Upper lobe of left lung (tissue), 6 donors: Measurements from ENCODE around the gene MIER3. TPM values are rescaled to one million over a fixed set of nuclear protein-coding genes. Genes with fewer than 3 reads are reported as not detected.

Source experiments
- ATAC-seq, 2 donors: fragments of 200-7000 bp; cut with Tn5 transposase; one replicate each; pipeline ENCODE4 v1.9.1; 2022; ENCODE audit warnings: mild to moderate bottlenecking in 2 of 2, moderate library complexity in 2 of 2; ENCODE audit not compliant: low FRiP score in 2 of 2
- DNase-seq, 2 donors: peaks; one replicate each; pipeline ENCODE4 v3.0.0-alpha.2; 2019 to 2020
- H3K27ac ChIP-seq, 4 donors: fragments of 200-600 bp; sonication (generic); one replicate each; pipeline ENCODE4 v1.5.1; 2016 to 2019
- H3K27me3 ChIP-seq, 4 donors: fragments of 200-600 bp; sonication (generic); one replicate each; pipeline ENCODE4 v1.5.1; 2017 to 2019
- H3K36me3 ChIP-seq, 4 donors: fragments of 200-600 bp; sonication (generic); one replicate each; pipeline ENCODE4 v1.5.1; 2016 to 2019
- H3K4me1 ChIP-seq, 4 donors: fragments of 200-600 bp; sonication (generic); one replicate each; pipeline ENCODE4 v1.5.1; 2018 to 2019
- H3K4me3 ChIP-seq, 4 donors: fragments of 200-600 bp; sonication (generic); one replicate each; pipeline ENCODE4 v1.5.1; 2017 to 2019; ENCODE audit warnings: mild to moderate bottlenecking in 2 of 4, moderate library complexity in 1 of 4
- H3K9me3 ChIP-seq, 4 donors: fragments of 200-600 bp; sonication (generic); one replicate each; pipeline ENCODE4 v1.5.1; 2018 to 2019
- CTCF ChIP-seq, 6 experiments: fragments of 450-650 bp in 4 of 6; fragments of 200-600 bp in 2 of 6; sonication (generic) in 2 of 6; IDR thresholded peaks; one replicate each; pipeline ENCODE4 v1.5.1; 2016 to 2019; ENCODE audit warnings: antibody characterized with exemption in 6 of 6
- EP300 ChIP-seq, 4 donors: sonication (generic); formaldehyde crosslinking; IDR thresholded peaks; one replicate each; pipeline ENCODE4 v1.5.1; 2017; ENCODE audit warnings: antibody characterized with exemption in 4 of 4, control low read depth in 2 of 4
- POLR2A ChIP-seq, 4 donors: fragments of 450-650 bp; IDR thresholded peaks; one replicate each; pipeline ENCODE4 v1.5.1; 2016 to 2017; ENCODE audit warnings: antibody characterized with exemption in 4 of 4, mild to moderate bottlenecking in 2 of 4
- POLR2AphosphoS5 ChIP-seq, 2 donors: sonication (generic); formaldehyde crosslinking; IDR thresholded peaks; one replicate each; pipeline ENCODE4 v1.5.1; 2017; ENCODE audit warnings: antibody characterized with exemption in 2 of 2
- WGBS, 2 donors: methylation state at CpG; one replicate each; pipeline ENCODE4 v1.1.5; 2017 to 2018; 5-methylcytosine and 5-hydroxymethylcytosine counted together
- total RNA-seq, 6 donors: library from RNA; depleted of rRNA in 4 of 6; stranded (reverse); fragments of >200 nt in 4 of 6; gene quantifications; one replicate each; pipeline versions ENCODE4 v1.1.0 to v1.2.1, GENCODE V29; 2016 to 2021
- donor health status: DM: no; HTN: no; CAD: no; lungs with moderate emphysema.
- donor health status: DM: no; HTN: yes; CAD: no; lungs with severe emphysema.

Gene MIER3
- total RNA-seq, 6 donors from 2014 or later, result 11.3 to 20.5 (median 12.6) TPM

DNA sequence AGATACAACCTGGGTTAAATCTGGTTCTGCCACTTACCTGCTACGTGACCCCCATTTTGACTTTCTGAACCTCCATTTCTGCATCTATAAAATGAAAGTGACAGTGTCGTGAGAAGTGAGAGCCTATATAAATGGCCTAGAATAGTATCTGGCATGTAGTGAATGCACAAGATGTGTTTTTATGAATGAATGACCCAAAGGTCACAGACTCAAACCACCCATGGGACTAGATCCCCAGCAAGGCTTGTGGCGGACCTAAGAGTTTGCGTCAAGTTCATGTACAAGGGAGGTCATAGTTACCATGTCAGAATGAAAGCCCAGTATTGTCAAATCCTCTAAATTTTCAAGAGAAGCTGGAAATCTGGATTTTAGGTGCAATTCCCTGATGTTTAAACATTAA lies 53.7 kb downstream of the MIER3 start:
- 93 to 95% methylated on average over 4 of the region's 4 CpGs for WGBS, 2 donors
- Histone ChIP-seq H3K4me3 (no peak overlapping the region), H3K27ac (no peak overlapping the region), H3K27me3 (no peaks in the 10 kb centered on the region), H3K36me3 (peaks cover 5 to 22% (median 9%) of the 10 kb centered on the region in 4 donors), H3K4me1 (peaks cover 0 to 5% (median 0%) of the 10 kb centered on the region in 4 donors), H3K9me3 (no peaks in the 10 kb centered on the region)
- no peak for ATAC-seq
- TF ChIP-seq EP300 (IDR thresholded peaks at IDR 0.05) (no peak), POLR2A (IDR thresholded peaks at IDR 0.05) (no peak), CTCF (IDR thresholded peaks at IDR 0.05) (no peak), POLR2AphosphoS5 (IDR thresholded peaks at IDR 0.05) (no peak)
- DNase-seq, result no peak

DNA sequence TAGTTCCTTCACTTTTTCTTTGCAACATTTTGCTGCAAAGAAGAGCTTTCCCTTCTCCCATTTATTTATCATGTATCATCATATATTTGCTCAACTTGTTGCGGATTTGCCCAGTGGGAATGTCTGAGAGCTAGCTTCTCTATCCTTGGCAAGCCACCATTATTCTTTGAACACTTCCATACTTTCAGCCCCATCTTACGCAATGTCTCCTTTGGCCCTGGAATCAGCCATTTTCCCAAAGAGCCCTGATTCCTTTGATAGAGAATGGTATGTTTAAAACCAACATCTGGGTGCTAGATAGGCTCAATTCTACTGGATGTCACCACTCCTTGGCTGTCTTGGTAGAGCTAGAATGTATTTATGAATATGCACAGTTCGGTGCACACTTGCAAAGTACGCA lies 55.2 kb downstream of the MIER3 start:
- peaks cover 7 to 30% (median 10%) of the 10 kb centered on the region in 4 donors for H3K36me3 ChIP-seq

GRCh38 chr5:56893251-56893951 lies 58.5 kb downstream of the MIER3 start:
- Histone ChIP-seq H3K4me3 (no peak overlapping the region), H3K27me3 (no peaks in the 10 kb centered on the region), H3K27ac (no peak overlapping the region), H3K36me3 (peaks cover 10 to 60% (median 17%) of the 10 kb centered on the region in 4 donors), H3K9me3 (no peaks in the 10 kb centered on the region), H3K4me1 (no peaks in the 10 kb centered on the region)
- DNase-seq, result no peak
- WGBS, 2 donors, result 91 to 95% methylated on average over 5 of the region's 5 CpGs
- no peak for TF ChIP-seq CTCF (IDR thresholded peaks at IDR 0.05)
- ATAC-seq, result no peak

More for the DNA sequence above, 55.2 kb downstream of the MIER3 start:
- no peak for TF ChIP-seq POLR2A (IDR thresholded peaks at IDR 0.05)
- TF ChIP-seq EP300 (IDR thresholded peaks at IDR 0.05), result no peak
- no peak overlapping the region for H3K27ac ChIP-seq
- peaks cover 0 to 5% (median 0%) of the 10 kb centered on the region in 4 donors for H3K4me1 ChIP-seq
- no peak overlapping the region for H3K4me3 ChIP-seq
- ATAC-seq, result no peak
- H3K27me3 ChIP-seq, result no peaks in the 10 kb centered on the region
- 97 to 99% methylated on average over 4 of the region's 4 CpGs for WGBS, 2 donors
- H3K9me3 ChIP-seq, result no peaks in the 10 kb centered on the region
- no peak for DNase-seq

DNA sequence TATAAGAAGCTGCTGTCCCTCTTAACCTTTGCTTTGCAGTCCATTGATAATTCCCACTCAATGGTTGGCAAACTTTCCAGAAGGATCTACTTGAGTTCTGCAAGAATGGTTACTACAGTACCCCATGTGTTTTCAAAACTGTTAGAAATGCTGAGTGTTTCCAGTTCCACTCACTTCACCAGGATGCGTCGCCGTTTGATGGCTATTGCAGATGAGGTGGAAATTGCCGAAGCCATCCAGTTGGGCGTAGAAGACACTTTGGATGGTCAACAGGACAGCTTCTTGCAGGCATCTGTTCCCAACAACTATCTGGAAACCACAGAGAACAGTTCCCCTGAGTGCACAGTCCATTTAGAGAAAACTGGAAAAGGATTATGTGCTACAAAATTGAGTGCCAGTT lies 70.4 kb downstream of the MIER3 start:
- no peak for TF ChIP-seq EP300 (IDR thresholded peaks at IDR 0.05)
- no peak for TF ChIP-seq POLR2AphosphoS5 (IDR thresholded peaks at IDR 0.05)
- no peak for TF ChIP-seq CTCF (IDR thresholded peaks at IDR 0.05)
- TF ChIP-seq POLR2A (IDR thresholded peaks at IDR 0.05), result no peak
- Histone ChIP-seq H3K9me3 (no peaks in the 10 kb centered on the region), H3K27me3 (no peaks in the 10 kb centered on the region), H3K4me3 (no peak overlapping the region), H3K36me3 (peaks cover 14 to 94% (median 32%) of the 10 kb centered on the region in 4 donors), H3K4me1 (no peaks in the 10 kb centered on the region), H3K27ac (no peak overlapping the region)
- ATAC-seq, result no peak
- DNase-seq, result no peak
- 96 to 100% methylated on average over 5 of the region's 5 CpGs for WGBS, 2 donors

- H3K4me3 ChIP-seq, result no peak overlapping the region
- H3K9me3 ChIP-seq, result no peaks in the 10 kb centered on the region
- no peak overlapping the region for H3K27ac ChIP-seq
- WGBS, 2 donors, result 60 to 73% methylated on average over 3 of the region's 3 CpGs
- no peak for TF ChIP-seq CTCF (IDR thresholded peaks at IDR 0.05)
- no peaks in the 10 kb centered on the region for H3K27me3 ChIP-seq
- ATAC-seq (no peak), DNase-seq (no peak)
- no peaks in the 10 kb centered on the region for H3K4me1 ChIP-seq
- H3K36me3 ChIP-seq, result peaks cover 0 to 93% (median 20%) of the 10 kb centered on the region in 4 donors
These were observed 75.6 kb downstream of the MIER3 start for GRCh38 chr5:56876327-56876726.
